ENCODE results near the gene LMO1. TPM values are rescaled to one million over a fixed set of nuclear protein-coding genes. Genes with fewer than 3 reads are reported as not detected.
A peak's percentile ranks its signal among the peaks of the same experiment; 100 is the strongest.

The LMO1 gene
- total RNA-seq, 1 donor from 2014 or later = 0.41 TPM

GRCh38 chr11:8263109-8263768 lies 439 bp downstream of the LMO1 start:
- peak; percentile 27 for DNase-seq

- DNase-seq = peak; percentile 76
Measured at GRCh38 chr11:8262552-8263108, 1.0 kb downstream of the LMO1 start.

GRCh38 chr11:8261921-8262551 lies 1.6 kb downstream of the LMO1 start:
- DNase-seq = no peak

GRCh38 chr11:8261291-8261690 lies 2.4 kb downstream of the LMO1 start:
- DNase-seq = no peak

GRCh38 chr11:8260202-8260966 lies 3.3 kb downstream of the LMO1 start:
- DNase-seq = no peak

GRCh38 chr11:8259306-8259959 lies 4.2 kb downstream of the LMO1 start:
- DNase-seq = no peak

GRCh38 chr11:8258784-8259183 lies 4.9 kb downstream of the LMO1 start:
- DNase-seq = no peak

- peak; percentile 63 for DNase-seq
Measured at GRCh38 chr11:8258289-8258688, 5.4 kb downstream of the LMO1 start.

- DNase-seq = no peak
Measured at GRCh38 chr11:8257003-8257664, 6.5 kb downstream of the LMO1 start.

GRCh38 chr11:8256271-8257002 lies 7.2 kb downstream of the LMO1 start:
- DNase-seq = no peak

- DNase-seq = no peak
Measured at GRCh38 chr11:8253566-8253965, 10.1 kb downstream of the LMO1 start.

- no peak for DNase-seq
Measured at GRCh38 chr11:8252946-8253345, 10.7 kb downstream of the LMO1 start.

GRCh38 chr11:8252388-8252787 lies 11.3 kb downstream of the LMO1 start:
- DNase-seq = no peak

- DNase-seq = no peak
Measured at GRCh38 chr11:8251616-8252295, 11.9 kb downstream of the LMO1 start.

- DNase-seq = no peak
Measured at GRCh38 chr11:8250981-8251615, 12.6 kb downstream of the LMO1 start.

GRCh38 chr11:8250434-8250833 lies 13.2 kb downstream of the LMO1 start:
- peak; percentile 30 for DNase-seq

- no peak for DNase-seq
Measured at GRCh38 chr11:8249482-8249881, 14.2 kb downstream of the LMO1 start.

GRCh38 chr11:8248786-8249185 lies 14.9 kb downstream of the LMO1 start:
- no peak for DNase-seq

GRCh38 chr11:8247312-8247711 lies 16.4 kb downstream of the LMO1 start:
- DNase-seq = no peak

GRCh38 chr11:8243458-8243857 lies 20.2 kb downstream of the LMO1 start:
- no peak for DNase-seq

Measured in tongue (tissue), 2 donors.